DOHH2 (cell line): ENCODE measurements around the gene FBXO27.

Source experiments
- EZH2phosphoT487 ChIP-seq: fragments of 200-600 bp; sonication (generic); IDR thresholded peaks from 2 replicates; pipeline ENCODE4 v1.6.1; 2017; ENCODE audit warnings: borderline replicate concordance, mild to moderate bottlenecking, antibody characterized with exemption, low read length, moderate library complexity, mixed read lengths
- TF ChIP-seq, protein P1 (sequence below): fragments of 200-600 bp; sonication (generic); IDR thresholded peaks from one replicate; pipeline ENCODE4 v1.5.1; 2014; ENCODE audit warnings: antibody characterized with exemption, mild to moderate bottlenecking, low read depth, low read length; ENCODE audit not compliant: poor library complexity, severe bottlenecking

DNA sequence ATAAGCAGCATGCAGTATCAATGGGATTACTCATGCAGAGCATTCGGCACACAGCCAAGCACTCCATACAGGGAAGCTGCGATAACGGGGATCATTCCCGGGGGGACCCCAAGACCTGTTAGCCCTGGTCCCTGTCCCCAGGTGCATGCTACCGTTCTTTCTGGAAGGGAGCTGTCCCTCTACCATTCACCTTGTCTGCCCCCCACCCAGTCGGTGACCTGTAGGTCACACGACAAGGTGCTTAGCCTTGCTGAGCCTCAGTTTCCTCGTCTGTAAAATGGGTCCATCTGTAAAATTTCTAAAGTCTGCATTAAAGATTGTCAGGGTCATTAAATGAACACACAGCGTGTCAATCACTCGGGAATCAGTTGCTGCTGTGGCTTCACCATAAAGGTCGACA lies 45.0 kb upstream of the FBXO27 start:
- TF ChIP-seq, protein P1, sequence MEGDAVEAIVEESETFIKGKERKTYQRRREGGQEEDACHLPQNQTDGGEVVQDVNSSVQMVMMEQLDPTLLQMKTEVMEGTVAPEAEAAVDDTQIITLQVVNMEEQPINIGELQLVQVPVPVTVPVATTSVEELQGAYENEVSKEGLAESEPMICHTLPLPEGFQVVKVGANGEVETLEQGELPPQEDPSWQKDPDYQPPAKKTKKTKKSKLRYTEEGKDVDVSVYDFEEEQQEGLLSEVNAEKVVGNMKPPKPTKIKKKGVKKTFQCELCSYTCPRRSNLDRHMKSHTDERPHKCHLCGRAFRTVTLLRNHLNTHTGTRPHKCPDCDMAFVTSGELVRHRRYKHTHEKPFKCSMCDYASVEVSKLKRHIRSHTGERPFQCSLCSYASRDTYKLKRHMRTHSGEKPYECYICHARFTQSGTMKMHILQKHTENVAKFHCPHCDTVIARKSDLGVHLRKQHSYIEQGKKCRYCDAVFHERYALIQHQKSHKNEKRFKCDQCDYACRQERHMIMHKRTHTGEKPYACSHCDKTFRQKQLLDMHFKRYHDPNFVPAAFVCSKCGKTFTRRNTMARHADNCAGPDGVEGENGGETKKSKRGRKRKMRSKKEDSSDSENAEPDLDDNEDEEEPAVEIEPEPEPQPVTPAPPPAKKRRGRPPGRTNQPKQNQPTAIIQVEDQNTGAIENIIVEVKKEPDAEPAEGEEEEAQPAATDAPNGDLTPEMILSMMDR = no peak
- TF ChIP-seq EZH2phosphoT487 = no peak
